ENCODE data around the gene DIP2B. TPM values are rescaled to one million over a fixed set of nuclear protein-coding genes. Genes with fewer than 3 reads are reported as not detected.

The DIP2B gene
- total RNA-seq, 2 experiments from 2014 or later = 21.2 to 23.7 TPM

DNA sequence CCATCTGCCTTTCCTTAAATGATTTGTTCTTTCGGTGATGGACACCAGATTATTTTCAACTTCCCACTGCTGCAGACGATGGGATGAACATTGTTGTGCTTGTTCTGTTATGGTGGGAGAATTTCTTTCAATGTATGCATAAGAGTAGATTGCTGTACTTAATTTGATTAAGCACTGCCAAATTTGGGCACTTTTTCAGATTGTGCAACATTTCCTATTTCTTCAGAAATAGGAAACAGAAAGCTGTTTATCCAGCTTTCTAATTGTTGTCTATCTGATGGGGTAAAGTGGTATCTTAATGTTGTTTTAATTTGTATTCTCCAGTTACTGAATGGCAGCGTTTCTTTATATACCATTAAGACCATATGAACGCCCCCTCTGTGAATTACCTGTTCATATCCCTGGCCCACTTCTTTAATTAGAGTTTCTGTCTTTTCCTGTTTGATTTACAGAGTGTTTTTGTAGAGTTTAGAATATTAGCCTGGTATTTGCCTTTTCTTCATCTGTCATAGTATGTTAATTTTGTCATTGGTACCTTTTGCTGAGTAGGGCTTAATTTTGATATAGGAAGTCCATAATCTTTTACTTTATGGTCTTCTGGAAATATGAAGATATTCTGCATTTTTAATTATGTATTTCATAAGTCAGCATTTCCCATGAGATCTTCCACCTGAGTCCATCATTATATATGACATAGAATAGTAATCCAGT lies 59.6 kb downstream of the DIP2B start:
- ATAC-seq = no peak
- intact Hi-C loops (cut with micrococcal nuclease) = no loop called here
- Mint-ChIP-seq H3K9me3 (no peaks in the 10 kb centered on the region), H3K27me3 (no peaks in the 10 kb centered on the region), H3K36me3 (ENCODE audit: low read depth) (peaks cover 5% of the 10 kb centered on the region), H3K4me3 (no peak overlapping the region), H3K27ac (no peak overlapping the region), H3K4me1 (ENCODE audit: low read depth) (peaks cover 43% of the 10 kb centered on the region)
- TF ChIP-seq, protein P1, sequence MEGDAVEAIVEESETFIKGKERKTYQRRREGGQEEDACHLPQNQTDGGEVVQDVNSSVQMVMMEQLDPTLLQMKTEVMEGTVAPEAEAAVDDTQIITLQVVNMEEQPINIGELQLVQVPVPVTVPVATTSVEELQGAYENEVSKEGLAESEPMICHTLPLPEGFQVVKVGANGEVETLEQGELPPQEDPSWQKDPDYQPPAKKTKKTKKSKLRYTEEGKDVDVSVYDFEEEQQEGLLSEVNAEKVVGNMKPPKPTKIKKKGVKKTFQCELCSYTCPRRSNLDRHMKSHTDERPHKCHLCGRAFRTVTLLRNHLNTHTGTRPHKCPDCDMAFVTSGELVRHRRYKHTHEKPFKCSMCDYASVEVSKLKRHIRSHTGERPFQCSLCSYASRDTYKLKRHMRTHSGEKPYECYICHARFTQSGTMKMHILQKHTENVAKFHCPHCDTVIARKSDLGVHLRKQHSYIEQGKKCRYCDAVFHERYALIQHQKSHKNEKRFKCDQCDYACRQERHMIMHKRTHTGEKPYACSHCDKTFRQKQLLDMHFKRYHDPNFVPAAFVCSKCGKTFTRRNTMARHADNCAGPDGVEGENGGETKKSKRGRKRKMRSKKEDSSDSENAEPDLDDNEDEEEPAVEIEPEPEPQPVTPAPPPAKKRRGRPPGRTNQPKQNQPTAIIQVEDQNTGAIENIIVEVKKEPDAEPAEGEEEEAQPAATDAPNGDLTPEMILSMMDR (IDR thresholded peaks at IDR 0.05) = no peak
- CTCF ChIA-PET = interaction anchor here (1.0 to 2.9 kb wide), 2 partner anchors 55 to 60 kb away, joined by 3 to 9 read pairs; partner anchors contain the start of gene DIP2B
- no peak for DNase-seq
- POLR2A ChIA-PET = interaction anchor here (1.1 to 1.6 kb wide), 2 partner anchors 8 to 60 kb away, joined by 3 read pairs; partner anchors contain the start of gene DIP2B

DNA sequence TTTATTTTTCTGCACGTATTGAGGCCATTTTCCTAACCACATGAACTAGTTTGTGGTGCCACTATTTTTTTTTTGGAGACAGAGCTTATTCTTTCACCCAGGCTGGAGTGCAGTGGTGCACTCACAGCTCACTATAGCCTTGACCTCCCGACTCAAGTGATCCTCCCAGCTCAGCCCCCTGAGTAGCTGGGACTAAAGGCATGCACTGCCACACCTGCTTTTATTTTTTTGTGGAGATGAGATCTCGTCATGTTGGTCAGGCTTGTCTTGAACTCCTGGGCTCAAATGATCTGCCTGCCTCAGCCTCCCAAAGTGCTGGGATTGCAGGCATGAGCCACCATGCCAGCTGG lies 60.1 kb downstream of the DIP2B start:
- peaks cover 44% of the 10 kb centered on the region for H3K4me1 Mint-ChIP-seq (ENCODE audit: low read depth)
- H3K27ac Mint-ChIP-seq = no peak overlapping the region
- POLR2A ChIA-PET = interaction anchor here (1.1 kb wide), 1 partner anchor 61 kb away, joined by 3 read pairs; no protein-coding TSS in a partner anchor
- H3K27me3 Mint-ChIP-seq = no peaks in the 10 kb centered on the region
- DNase-seq = no peak
- no peak for ATAC-seq
- H3K9me3 Mint-ChIP-seq = no peaks in the 10 kb centered on the region
- H3K4me3 Mint-ChIP-seq = no peak overlapping the region
- intact Hi-C loops (cut with micrococcal nuclease) = no loop called here
- CTCF ChIA-PET = no interaction called here
- TF ChIP-seq, protein P1 (IDR thresholded peaks at IDR 0.05) = no peak
- peaks cover 5% of the 10 kb centered on the region for H3K36me3 Mint-ChIP-seq (ENCODE audit: low read depth)

DNA sequence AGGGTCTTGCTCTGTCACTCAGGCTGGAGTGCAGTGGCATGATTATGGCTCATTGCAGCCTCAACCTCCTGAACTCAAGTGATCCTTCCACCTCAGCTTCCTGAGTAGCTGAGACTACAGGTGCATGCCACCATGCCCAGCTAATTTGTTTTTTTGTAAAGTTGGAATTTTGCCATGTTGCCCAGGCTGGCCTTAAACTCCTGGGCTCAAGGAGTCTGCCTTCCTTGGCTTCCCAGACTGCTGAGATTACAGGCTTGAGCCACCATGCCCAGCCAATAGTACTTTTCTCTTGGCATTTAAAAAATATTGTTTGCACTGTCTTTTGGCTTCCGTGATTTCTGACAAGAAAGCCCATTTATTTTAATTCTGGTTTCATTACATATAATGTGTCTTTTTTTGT lies 61.3 kb downstream of the DIP2B start:
- H3K9me3 Mint-ChIP-seq = no peaks in the 10 kb centered on the region
- POLR2A ChIA-PET = interaction anchor here (0.8 to 1.1 kb wide), 2 partner anchors 9 to 59 kb away, joined by 3 read pairs; no protein-coding TSS in a partner anchor
- no peak overlapping the region for H3K27ac Mint-ChIP-seq
- CTCF ChIA-PET = interaction anchor here (0.6 kb wide), 1 partner anchor 56 kb away, joined by 3 read pairs; no protein-coding TSS in a partner anchor
- H3K4me3 Mint-ChIP-seq = no peak overlapping the region
- TF ChIP-seq, protein P1 (IDR thresholded peaks at IDR 0.05) = no peak
- no peaks in the 10 kb centered on the region for H3K27me3 Mint-ChIP-seq
- peaks cover 45% of the 10 kb centered on the region for H3K4me1 Mint-ChIP-seq (ENCODE audit: low read depth)
- DNase-seq (no peak), ATAC-seq (no peak)
- intact Hi-C loops (cut with micrococcal nuclease) = no loop called here
- peaks cover 5% of the 10 kb centered on the region for H3K36me3 Mint-ChIP-seq (ENCODE audit: low read depth)

DNA sequence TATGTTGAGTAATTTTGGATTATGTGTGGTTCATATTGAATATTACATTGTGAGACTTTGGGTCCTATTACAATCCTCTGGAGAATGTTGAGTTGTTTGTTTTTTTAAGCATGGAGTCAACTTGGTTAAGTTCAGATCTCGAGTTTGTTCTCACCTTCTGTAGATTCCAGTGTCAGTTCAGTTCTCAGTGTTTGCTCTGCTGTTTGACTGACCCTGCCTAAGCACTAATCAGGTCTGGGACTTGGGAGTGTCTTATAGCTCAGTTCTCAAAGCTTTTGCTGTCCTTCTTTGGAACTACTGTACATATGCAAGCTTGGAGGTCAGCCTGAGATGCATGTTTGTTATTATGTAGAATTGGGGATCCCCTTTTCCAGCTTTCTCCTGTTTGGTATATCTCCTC lies 63.1 kb downstream of the DIP2B start:
- ATAC-seq = no peak
- TF ChIP-seq, protein P1 (IDR thresholded peaks at IDR 0.05) = no peak

More for the DNA sequence above, 63.1 kb downstream of the DIP2B start:
- intact Hi-C loops (cut with micrococcal nuclease) = no loop called here
- H3K27ac Mint-ChIP-seq = no peak overlapping the region
- H3K4me1 Mint-ChIP-seq (ENCODE audit: low read depth) = peaks cover 47% of the 10 kb centered on the region
- H3K27me3 Mint-ChIP-seq = no peaks in the 10 kb centered on the region
- no peak for DNase-seq
- ChIA-PET POLR2A (interaction anchor here (1.0 kb wide), 1 partner anchor 60 kb away, joined by 3 read pairs; no protein-coding TSS in a partner anchor), CTCF (interaction anchor here (1.9 kb wide), 1 partner anchor 70 kb away, joined by 9 read pairs; no protein-coding TSS in a partner anchor)
- H3K36me3 Mint-ChIP-seq (ENCODE audit: low read depth) = peaks cover 7% of the 10 kb centered on the region
- H3K9me3 Mint-ChIP-seq = no peaks in the 10 kb centered on the region
- no peak overlapping the region for H3K4me3 Mint-ChIP-seq

All from activated CD8-positive, alpha-beta T cell treated with anti-CD3 and anti-CD28 coated beads for 36 hours (primary cell).